IMR-90 (cell line): Measurements from ENCODE around the gene PPAN. TPM values are rescaled to one million over a fixed set of nuclear protein-coding genes. Genes with fewer than 3 reads are reported as not detected.

ENCODE experiments used
- ATAC-seq: fragments of 200-7000 bp; cut with Tn5 transposase; 2 replicates; pipeline ENCODE4 v1.9.1; 2020; ENCODE audit warnings: low read depth, mild to moderate bottlenecking, moderate library complexity
- BruUV-seq: library from RNA; stranded (reverse); fragments of 400-500 nt; replicated peaks from 2 replicates; lab custom pipeline; 2021; lab: Mats Ljungman, UMichigan
- CTCF ChIA-PET: fragments of 300-600 bp; formaldehyde crosslinking; extraction: SDS; loops from one replicate; lab custom pipeline; 2021; ENCODE audit warnings: antibody characterized with exemption; lab: Yijun Ruan, JAX
- POLR2A ChIA-PET: fragments of 300-600 bp; sonication (Branson Sonifier 250); formaldehyde crosslinking; loops from one replicate; lab custom pipeline; 2022; ENCODE audit warnings: antibody characterized with exemption; ENCODE audit not compliant: unreplicated experiment; lab: Charles Lee
- DNase-seq: peaks from one replicate; pipeline ENCODE4 v3.0.0; 2013
- H2AFZ ChIP-seq: replicated peaks from 2 replicates; pipeline ENCODE3; 2013; ENCODE audit warnings: low read length, mild to moderate bottlenecking; ENCODE audit not compliant: poor library complexity
- H2AK5ac ChIP-seq: 2 replicates; pipeline ENCODE4 v1.6.1; 2013; ENCODE audit warnings: low read depth, low read length, inconsistent platforms
- H2AK9ac ChIP-seq: replicated peaks from 2 replicates; pipeline ENCODE3; 2013; ENCODE audit warnings: mild to moderate bottlenecking, low read depth, low read length, moderate library complexity; ENCODE audit not compliant: poor library complexity
- H2BK120ac ChIP-seq: 2 replicates; pipeline ENCODE4 v1.6.1; 2013; ENCODE audit warnings: low read depth, low read length, inconsistent platforms
- H2BK15ac ChIP-seq: 3 replicates; pipeline ENCODE4 v1.6.1; 2013; ENCODE audit warnings: low read depth, low read length, inconsistent platforms
- H2BK20ac ChIP-seq: 2 replicates; pipeline ENCODE4 v1.6.1; 2013; ENCODE audit warnings: low read depth, mild to moderate bottlenecking, inconsistent platforms, low read length, moderate library complexity
- H2BK5ac ChIP-seq: 2 replicates; pipeline ENCODE4 v1.6.1; 2013; ENCODE audit warnings: mild to moderate bottlenecking, low read depth, low read length, inconsistent platforms; ENCODE audit not compliant: poor library complexity, severe bottlenecking
- H3K14ac ChIP-seq: replicated peaks from 2 replicates; pipeline ENCODE4 v1.6.1; 2013; ENCODE audit warnings: low read depth, low read length, inconsistent platforms
- H3K18ac ChIP-seq: 2 replicates; pipeline ENCODE4 v1.6.1; 2013; ENCODE audit warnings: low read depth, low read length, control low read depth
- H3K23ac ChIP-seq: 2 replicates; pipeline ENCODE4 v1.6.1; 2013; ENCODE audit warnings: low read depth, low read length, inconsistent platforms
- H3K27ac ChIP-seq: 2 replicates; pipeline ENCODE4 v1.5.1; 2013; ENCODE audit warnings: mild to moderate bottlenecking, control low read depth, low read length; ENCODE audit not compliant: insufficient read depth
- H3K27me3 ChIP-seq: 2 replicates; pipeline ENCODE4 v1.6.1; 2013; ENCODE audit warnings: low read length; ENCODE audit not compliant: control insufficient read depth, insufficient read depth
- H3K36me3 ChIP-seq: 2 replicates; pipeline ENCODE4 v1.6.1; 2013; ENCODE audit warnings: low read length, mixed read lengths; ENCODE audit not compliant: control insufficient read depth, insufficient read depth
- H3K4ac ChIP-seq: 2 replicates; pipeline ENCODE4 v1.6.1; 2013; ENCODE audit warnings: low read depth, low read length, inconsistent platforms
- H3K4me1 ChIP-seq: 2 replicates; pipeline ENCODE4 v1.6.1; 2013; ENCODE audit warnings: low read length, mixed read lengths; ENCODE audit not compliant: control insufficient read depth, insufficient read depth
- H3K4me2 ChIP-seq: 2 replicates; pipeline ENCODE4 v1.6.1; 2013; ENCODE audit warnings: low read depth, mild to moderate bottlenecking, control low read depth, low read length, moderate library complexity
- H3K4me3 ChIP-seq: 2 replicates; pipeline ENCODE4 v1.5.1; 2013; ENCODE audit warnings: low read depth, mild to moderate bottlenecking, control low read depth, low read length, moderate library complexity; ENCODE audit not compliant: insufficient read depth
- H3K56ac ChIP-seq: 2 replicates; pipeline ENCODE4 v1.6.1; 2013; ENCODE audit warnings: low read length, inconsistent platforms; ENCODE audit not compliant: insufficient read depth; ENCODE audit errors: extremely low read depth
- H3K79me1 ChIP-seq, 2 experiments: 2 replicates each; pipeline ENCODE4 v1.6.1; 2013; ENCODE audit warnings: low read length in 2 of 2, inconsistent platforms in 1 of 2, low read depth in 1 of 2
- H3K9ac ChIP-seq: 2 replicates; pipeline ENCODE4 v1.6.1; 2013; ENCODE audit warnings: low read depth, low read length, control low read depth
- H3K9me1 ChIP-seq: 2 replicates; pipeline ENCODE4 v1.6.1; 2013; ENCODE audit warnings: low read length, inconsistent platforms; ENCODE audit not compliant: insufficient read depth
- H3K9me3 ChIP-seq: 2 replicates; pipeline ENCODE4 v1.6.1; 2013; ENCODE audit warnings: low read length; ENCODE audit not compliant: control insufficient read depth, insufficient read depth
- H4K20me1 ChIP-seq: 2 replicates; pipeline ENCODE4 v1.6.1; 2013; ENCODE audit warnings: low read length, inconsistent platforms; ENCODE audit not compliant: insufficient read depth
- H4K5ac ChIP-seq: 2 replicates; pipeline ENCODE4 v1.6.1; 2013; ENCODE audit warnings: mild to moderate bottlenecking, low read depth, low read length, control low read depth
- H4K8ac ChIP-seq, 2 experiments: 2 replicates each; pipeline ENCODE4 v1.6.1; 2013; ENCODE audit warnings: low read depth in 2 of 2, low read length in 2 of 2, control low read depth in 1 of 2, inconsistent platforms in 1 of 2
- H4K91ac ChIP-seq: 2 replicates; pipeline ENCODE4 v1.6.1; 2013; ENCODE audit warnings: low read depth, low read length, inconsistent platforms; ENCODE audit not compliant: insufficient read depth
- MAFK ChIP-seq: IDR thresholded peaks from 2 replicates; pipeline ENCODE4 v1.6.1; 2012; ENCODE audit warnings: low read depth, low read length, improper control_type of control experiment
- NFE2L2 ChIP-seq: fragments of 150-350 bp; IDR thresholded peaks from 2 replicates; pipeline ENCODE4 v1.6.1; 2016; ENCODE audit warnings: low read depth, mild to moderate bottlenecking, low read length
- RCOR1 ChIP-seq: IDR thresholded peaks from 2 replicates; pipeline ENCODE4 v1.6.1; 2012; ENCODE audit warnings: mild to moderate bottlenecking, low read length, improper control_type of control experiment; ENCODE audit not compliant: insufficient replicate concordance
- WGBS, 2 experiments: methylation state at CpG; one replicate each; pipeline versions ENCODE4 v1.1.5 to v1.1.7; 2013; ENCODE audit warnings: missing lambda C conversion rate in 2 of 2; ENCODE audit not compliant: insufficient read length in 1 of 2; ENCODE audit errors: extremely low coverage in 2 of 2; 5-methylcytosine and 5-hydroxymethylcytosine counted together
- dilution Hi-C: fragments of 300-500 bp; cut with HindIII; formaldehyde crosslinking; loops from one replicate; pipeline ENCODE4 v1.14.3; 2018; ENCODE audit warnings: low sequenced_read_pairs; ENCODE audit not compliant: unreplicated experiment
- in situ Hi-C: fragments of 300-500 bp; cut with MboI; formaldehyde crosslinking; loops from 3 replicates; pipeline ENCODE4 v1.14.3; 2019; ENCODE audit warnings: low sequenced_read_pairs, inconsistent platforms, mixed read lengths
- intact Hi-C: fragments of 100-400 bp; cut with micrococcal nuclease; formaldehyde crosslinking; loops from 2 replicates; pipeline ENCODE4 v1.10.0; 2022
- polyA plus RNA-seq, 3 experiments: library from polyadenylated mRNA; depleted of rRNA; stranded (reverse); fragments of >200 nt; gene quantifications; 2 replicates each; pipeline ENCODE4 v1.2.3, GENCODE V29; 2012; ENCODE audit warnings: low replicate concordance in 1 of 3
- total RNA-seq: library from RNA; depleted of rRNA; stranded (reverse); fragments of >200 nt; gene quantifications from 2 replicates; pipeline ENCODE4 v1.2.3, GENCODE V29; 2012

The PPAN gene
- total and polyA plus RNA-seq, 2 of the 4 experiments (the other 2 are of a cell fraction) = 24.0 to 41.6 TPM

GRCh38 chr19:10141479-10141878, 35.3 kb downstream of the PPAN start:
- H2AK5ac ChIP-seq = no peak overlapping the region
- H3K9ac ChIP-seq = no peak overlapping the region
- peaks cover 10 to 17% of the 10 kb centered on the region in 2 experiments; a peak in 3 of 4 replicates for H3K79me1 ChIP-seq
- H3K4me3 ChIP-seq = no peak overlapping the region
- DNase-seq (no peak), ATAC-seq (no peak)
- no peak overlapping the region for H3K56ac ChIP-seq
- H3K4ac ChIP-seq = no peak overlapping the region
- dilution Hi-C loops (no loop called here), intact Hi-C loops (no loop called here), in situ Hi-C loops (no loop called here)
- no peak overlapping the region for H4K91ac ChIP-seq
- peaks cover 4% of the 10 kb centered on the region; the same call in 1 of the 2 replicates for H4K20me1 ChIP-seq
- H2BK15ac ChIP-seq = no peak overlapping the region
- no peak for TF ChIP-seq MAFK
- TF ChIP-seq NFE2L2 = no peak
- TF ChIP-seq RCOR1 = no peak
- no peaks in the 10 kb centered on the region for H3K4me1 ChIP-seq
- no peaks in the 10 kb centered on the region for H3K27me3 ChIP-seq
- H2BK20ac ChIP-seq = no peak overlapping the region
- no peak overlapping the region for H3K14ac ChIP-seq
- no peak overlapping the region for H2AFZ ChIP-seq
- H2AK9ac ChIP-seq = no peak overlapping the region
- no peaks in the 10 kb centered on the region for H3K9me3 ChIP-seq
- ChIA-PET CTCF (no interaction called here), POLR2A (interaction anchor here (0.6 kb wide), 1 partner anchor 29 kb away, joined by 3 read pairs; no protein-coding TSS in a partner anchor)
- H3K27ac ChIP-seq = no peak overlapping the region
- H2BK120ac ChIP-seq = no peak overlapping the region
- no peak overlapping the region for H4K8ac ChIP-seq
- BruUV-seq = TSS peak; percentile 51
- H4K5ac ChIP-seq = no peak overlapping the region
- no peaks in the 10 kb centered on the region for H3K9me1 ChIP-seq
- H2BK5ac ChIP-seq = no peak overlapping the region
- WGBS, 2 experiments = 84% methylated on average over 7 of the region's 13 CpGs; no CpG with 5 or more reads in 1 of the 2 experiments
- no peak overlapping the region for H3K4me2 ChIP-seq
- no peak overlapping the region for H3K18ac ChIP-seq
- no peak overlapping the region for H3K23ac ChIP-seq
- H3K36me3 ChIP-seq = peaks cover 87% of the 10 kb centered on the region
